Subcutaneous abdominal adipose tissue (tissue), 5 donors: ENCODE data around the gene CPNE5.

Experiments used
- H3K27ac ChIP-seq: one replicate; pipeline ENCODE4 v1.7.0; 2013; ENCODE audit warnings: low read depth, mild to moderate bottlenecking, inconsistent platforms, low read length, moderate library complexity
- H3K27me3 ChIP-seq, 5 donors: one replicate each; pipeline ENCODE4 v1.7.0; 2013; ENCODE audit warnings: low read length in 5 of 5, inconsistent platforms in 1 of 5; ENCODE audit not compliant: control insufficient read depth in 5 of 5, insufficient read depth in 4 of 5
- H3K36me3 ChIP-seq, 5 donors: one replicate each; pipeline ENCODE4 v1.7.0; 2013; ENCODE audit warnings: low read length in 5 of 5; ENCODE audit not compliant: control insufficient read depth in 5 of 5, insufficient read depth in 5 of 5
- H3K4me1 ChIP-seq, 5 donors: one replicate each; pipeline ENCODE4 v1.7.0; 2013; ENCODE audit warnings: low read length in 5 of 5, mild to moderate bottlenecking in 3 of 5, moderate library complexity in 1 of 5; ENCODE audit not compliant: control insufficient read depth in 5 of 5, insufficient read depth in 5 of 5
- H3K4me3 ChIP-seq, 5 donors: one replicate each; pipeline ENCODE4 v1.7.0; 2013; ENCODE audit warnings: low read length in 5 of 5, low read depth in 1 of 5
- H3K9ac ChIP-seq, 5 donors: one replicate each; pipeline ENCODE4 v1.7.0; 2013; ENCODE audit warnings: low read length in 5 of 5, mild to moderate bottlenecking in 4 of 5, moderate library complexity in 3 of 5
- H3K9me3 ChIP-seq, 5 donors: one replicate each; pipeline ENCODE4 v1.7.0; 2013; ENCODE audit warnings: low read length in 5 of 5; ENCODE audit not compliant: control insufficient read depth in 5 of 5
- donor health status: healthy.
- donor health status: healthy.
- donor health status: healthy.
- donor health status: healthy.
- donor health status: healthy.

CPNE5 gene

GRCh38 chr6:36826520-36827227 lies 12.6 kb downstream of the CPNE5 start:
- Histone ChIP-seq H3K4me3 (no peak overlapping the region), H3K27me3 (peaks cover 0 to 7% (median 0%) of the 10 kb centered on the region in 5 donors), H3K27ac (peak overlapping the region; percentile 65), H3K4me1 (peaks cover 15 to 84% (median 37%) of the 10 kb centered on the region in 5 donors), H3K9me3 (no peaks in the 10 kb centered on the region), H3K36me3 (no peaks in the 10 kb centered on the region), H3K9ac (peak overlapping the region in 1 of 5 donors; percentile 39)

- Histone ChIP-seq H3K27me3 (peaks cover 0 to 10% (median 0%) of the 10 kb centered on the region in 5 donors), H3K4me1 (peaks cover 15 to 90% (median 43%) of the 10 kb centered on the region in 5 donors), H3K27ac (peak overlapping the region; percentile 6), H3K9me3 (no peaks in the 10 kb centered on the region), H3K9ac (peak overlapping the region in 1 of 5 donors; percentile 39), H3K36me3 (no peaks in the 10 kb centered on the region), H3K4me3 (no peak overlapping the region)
Observed at GRCh38 chr6:36825994-36826393, 13.2 kb downstream of the CPNE5 start.

- Histone ChIP-seq H3K36me3 (no peaks in the 10 kb centered on the region), H3K27me3 (peaks cover 0 to 10% (median 0%) of the 10 kb centered on the region in 5 donors), H3K9ac (peak overlapping the region in 1 of 5 donors; percentile 12), H3K27ac (peak overlapping the region; percentile 42), H3K4me1 (peaks cover 15 to 91% (median 40%) of the 10 kb centered on the region in 5 donors), H3K4me3 (no peak overlapping the region), H3K9me3 (no peaks in the 10 kb centered on the region)
Observed at GRCh38 chr6:36825452-36825851, 13.8 kb downstream of the CPNE5 start.

GRCh38 chr6:36824253-36824652 lies 15.0 kb downstream of the CPNE5 start:
- Histone ChIP-seq H3K4me3 (no peak overlapping the region), H3K27ac (peak overlapping the region; percentile 42), H3K27me3 (peaks cover 0 to 10% (median 0%) of the 10 kb centered on the region in 5 donors), H3K36me3 (no peaks in the 10 kb centered on the region), H3K9ac (no peak overlapping the region), H3K9me3 (no peaks in the 10 kb centered on the region), H3K4me1 (peaks cover 9 to 84% (median 32%) of the 10 kb centered on the region in 5 donors)

- no peak overlapping the region for H3K4me3 ChIP-seq
- H3K9me3 ChIP-seq = no peaks in the 10 kb centered on the region
- no peaks in the 10 kb centered on the region for H3K36me3 ChIP-seq
- H3K4me1 ChIP-seq = peaks cover 9 to 78% (median 32%) of the 10 kb centered on the region in 5 donors
- peaks cover 0 to 10% (median 0%) of the 10 kb centered on the region in 5 donors for H3K27me3 ChIP-seq
- peak overlapping the region; percentile 42 for H3K27ac ChIP-seq
- no peak overlapping the region for H3K9ac ChIP-seq
Observed at GRCh38 chr6:36823421-36824096, 15.7 kb downstream of the CPNE5 start.

GRCh38 chr6:36822506-36823269 lies 16.6 kb downstream of the CPNE5 start:
- Histone ChIP-seq H3K27me3 (peaks cover 0 to 10% (median 0%) of the 10 kb centered on the region in 5 donors), H3K4me1 (peaks cover 5 to 69% (median 29%) of the 10 kb centered on the region in 5 donors), H3K27ac (peak overlapping the region; percentile 42), H3K9ac (peak overlapping the region in 1 of 5 donors; percentile 37), H3K9me3 (no peaks in the 10 kb centered on the region), H3K4me3 (no peak overlapping the region), H3K36me3 (no peaks in the 10 kb centered on the region)

GRCh38 chr6:36821581-36822335 lies 17.5 kb downstream of the CPNE5 start:
- H3K4me3 ChIP-seq = no peak overlapping the region
- peaks cover 0 to 10% (median 0%) of the 10 kb centered on the region in 5 donors for H3K27me3 ChIP-seq
- H3K9ac ChIP-seq = no peak overlapping the region
- no peak overlapping the region for H3K27ac ChIP-seq
- no peaks in the 10 kb centered on the region for H3K9me3 ChIP-seq
- no peaks in the 10 kb centered on the region for H3K36me3 ChIP-seq
- peaks cover 0 to 60% (median 21%) of the 10 kb centered on the region in 5 donors for H3K4me1 ChIP-seq

GRCh38 chr6:36820700-36821580 lies 18.3 kb downstream of the CPNE5 start:
- Histone ChIP-seq H3K4me1 (peaks cover 0 to 52% (median 15%) of the 10 kb centered on the region in 5 donors), H3K27ac (no peak overlapping the region), H3K36me3 (no peaks in the 10 kb centered on the region), H3K27me3 (peaks cover 0 to 10% (median 0%) of the 10 kb centered on the region in 5 donors), H3K4me3 (no peak overlapping the region), H3K9ac (no peak overlapping the region), H3K9me3 (no peaks in the 10 kb centered on the region)

- Histone ChIP-seq H3K4me1 (peaks cover 0 to 32% (median 11%) of the 10 kb centered on the region in 5 donors), H3K9ac (no peak overlapping the region), H3K4me3 (no peak overlapping the region), H3K36me3 (no peaks in the 10 kb centered on the region), H3K27ac (no peak overlapping the region), H3K27me3 (peaks cover 0 to 7% (median 0%) of the 10 kb centered on the region in 5 donors), H3K9me3 (no peaks in the 10 kb centered on the region)
Observed at GRCh38 chr6:36818756-36819155, 20.5 kb downstream of the CPNE5 start.
